ENCODE measurements around the gene PTEN.

DNA sequence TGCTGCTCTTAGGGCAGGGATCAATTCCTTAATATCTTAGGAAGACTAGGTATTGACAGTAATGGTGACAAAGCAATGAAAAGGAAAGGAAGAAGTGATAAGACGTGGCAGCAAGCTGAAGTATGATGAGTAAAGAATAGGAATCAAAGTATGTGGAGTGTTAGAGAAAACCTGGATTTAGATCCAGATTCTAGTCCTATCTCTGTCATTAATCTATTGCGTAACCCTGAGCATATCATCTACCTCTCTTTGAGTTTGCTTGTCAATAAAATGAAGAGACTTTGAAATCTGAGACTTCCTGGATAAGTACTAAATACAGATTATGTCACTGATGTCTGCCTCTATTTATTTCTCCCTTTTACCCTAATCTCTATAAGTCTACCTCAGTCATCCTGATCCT is 89.2 kb downstream of the PTEN start:
- TF ChIP-seq, protein P1, sequence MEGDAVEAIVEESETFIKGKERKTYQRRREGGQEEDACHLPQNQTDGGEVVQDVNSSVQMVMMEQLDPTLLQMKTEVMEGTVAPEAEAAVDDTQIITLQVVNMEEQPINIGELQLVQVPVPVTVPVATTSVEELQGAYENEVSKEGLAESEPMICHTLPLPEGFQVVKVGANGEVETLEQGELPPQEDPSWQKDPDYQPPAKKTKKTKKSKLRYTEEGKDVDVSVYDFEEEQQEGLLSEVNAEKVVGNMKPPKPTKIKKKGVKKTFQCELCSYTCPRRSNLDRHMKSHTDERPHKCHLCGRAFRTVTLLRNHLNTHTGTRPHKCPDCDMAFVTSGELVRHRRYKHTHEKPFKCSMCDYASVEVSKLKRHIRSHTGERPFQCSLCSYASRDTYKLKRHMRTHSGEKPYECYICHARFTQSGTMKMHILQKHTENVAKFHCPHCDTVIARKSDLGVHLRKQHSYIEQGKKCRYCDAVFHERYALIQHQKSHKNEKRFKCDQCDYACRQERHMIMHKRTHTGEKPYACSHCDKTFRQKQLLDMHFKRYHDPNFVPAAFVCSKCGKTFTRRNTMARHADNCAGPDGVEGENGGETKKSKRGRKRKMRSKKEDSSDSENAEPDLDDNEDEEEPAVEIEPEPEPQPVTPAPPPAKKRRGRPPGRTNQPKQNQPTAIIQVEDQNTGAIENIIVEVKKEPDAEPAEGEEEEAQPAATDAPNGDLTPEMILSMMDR (IDR thresholded peaks at IDR 0.05) = no peak
- TF ChIP-seq POLR2A (IDR thresholded peaks at IDR 0.05) (no peak), EP300 (IDR thresholded peaks at IDR 0.05) (no peak), POLR2AphosphoS5 (IDR thresholded peaks at IDR 0.05) (no peak)

All from gastroesophageal sphincter (tissue), 3 donors.